HG03064 (cell line): ENCODE measurements around the gene CT47C1.

Experiments used
- ATAC-seq: cut with Tn5 transposase; IDR thresholded peaks from one replicate; pipeline ENCODE4 v1.9.1; 2021; ENCODE audit warnings: low read depth; ENCODE audit not compliant: unreplicated experiment

The CT47C1 gene

DNA sequence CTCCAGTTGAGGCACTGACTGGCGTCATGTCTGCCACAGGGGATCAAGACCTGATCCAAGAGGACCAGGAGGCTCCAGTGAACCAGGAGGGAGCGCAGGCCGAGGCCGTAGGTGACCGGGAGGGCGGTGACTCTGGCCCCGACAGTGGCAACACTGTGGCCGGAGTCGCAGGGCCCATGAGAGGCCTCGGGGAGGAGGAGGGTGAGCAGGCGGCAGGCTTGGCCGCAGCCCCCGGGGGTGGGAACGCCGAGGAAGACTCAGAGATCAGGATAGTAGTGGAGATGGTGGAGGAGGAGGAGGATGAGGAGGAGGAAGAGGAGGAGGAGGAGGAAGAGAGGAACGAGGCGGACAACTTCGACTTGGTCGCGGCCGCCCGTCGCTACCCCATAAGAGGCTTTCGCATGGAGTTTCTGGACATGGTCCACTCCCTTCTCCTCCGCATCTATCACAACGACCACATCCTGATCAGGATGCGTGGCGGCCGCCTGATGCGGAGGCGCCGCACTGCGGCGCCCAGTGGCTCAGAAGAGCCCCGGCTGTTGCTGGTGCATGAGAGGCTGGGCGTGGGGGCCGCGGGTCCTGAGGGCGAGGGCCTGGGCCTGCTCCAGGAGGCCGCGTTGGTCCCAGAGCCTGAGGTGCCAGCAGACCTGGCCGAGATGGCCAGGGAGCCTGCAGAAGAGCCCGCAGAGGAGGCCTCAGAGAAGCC is 560 bp downstream of the CT47C1 start:
- no peak for ATAC-seq

DNA sequence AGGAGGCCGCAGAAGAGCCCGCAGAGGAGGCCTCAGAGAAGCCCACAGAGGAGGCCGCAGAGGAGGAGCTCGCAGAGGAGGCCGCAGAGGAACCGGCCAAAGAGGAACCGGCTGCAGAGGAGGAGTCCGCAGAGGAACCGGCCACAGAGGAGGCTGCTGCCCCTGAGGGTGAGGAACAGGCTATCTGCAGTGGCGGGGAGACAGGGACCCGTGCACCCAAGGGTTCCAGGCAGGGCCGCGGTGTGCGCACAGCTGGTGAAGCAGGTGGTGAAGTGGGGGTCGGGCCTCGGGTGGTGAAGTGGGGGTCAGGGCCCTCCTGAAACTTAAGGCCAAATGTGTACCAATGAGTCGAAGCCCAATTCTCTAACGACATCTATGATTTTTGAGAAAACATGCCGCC is 1.1 kb downstream of the CT47C1 start:
- no peak for ATAC-seq

DNA sequence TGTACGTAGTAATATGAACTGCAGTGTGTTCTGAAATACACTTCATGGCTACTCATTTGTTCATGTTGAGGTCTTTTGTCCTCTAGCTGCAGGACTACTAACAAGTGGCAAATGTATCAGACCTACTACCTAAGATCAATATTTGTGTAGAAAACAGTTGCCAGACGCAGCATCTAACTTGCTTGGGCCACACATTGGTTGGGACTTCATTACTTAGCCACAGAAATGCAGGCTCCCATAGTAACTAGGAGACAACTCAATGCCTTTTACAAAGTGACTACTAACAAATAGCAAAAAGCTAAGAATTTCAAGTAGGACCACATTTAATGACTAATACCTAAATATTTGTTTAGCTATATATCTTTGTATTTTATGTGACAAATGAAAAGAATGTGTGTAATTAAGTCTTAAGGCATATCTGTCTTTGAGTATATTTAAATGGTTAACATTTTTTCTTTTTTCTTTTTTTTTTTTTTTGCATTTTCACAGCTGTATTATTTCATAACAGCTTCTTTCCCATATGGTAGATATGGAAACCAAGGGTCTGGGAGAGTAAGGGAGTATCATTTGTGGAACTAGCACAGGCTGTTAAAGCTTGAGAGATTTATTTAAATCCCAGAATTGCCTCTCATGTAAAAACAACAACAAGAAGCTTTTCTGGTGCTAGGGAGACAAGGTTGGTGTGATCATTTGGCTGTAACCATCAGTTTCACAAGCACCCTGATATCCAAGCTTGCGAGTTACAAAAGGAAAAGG is 2.7 kb downstream of the CT47C1 start:
- ATAC-seq: no peak

DNA sequence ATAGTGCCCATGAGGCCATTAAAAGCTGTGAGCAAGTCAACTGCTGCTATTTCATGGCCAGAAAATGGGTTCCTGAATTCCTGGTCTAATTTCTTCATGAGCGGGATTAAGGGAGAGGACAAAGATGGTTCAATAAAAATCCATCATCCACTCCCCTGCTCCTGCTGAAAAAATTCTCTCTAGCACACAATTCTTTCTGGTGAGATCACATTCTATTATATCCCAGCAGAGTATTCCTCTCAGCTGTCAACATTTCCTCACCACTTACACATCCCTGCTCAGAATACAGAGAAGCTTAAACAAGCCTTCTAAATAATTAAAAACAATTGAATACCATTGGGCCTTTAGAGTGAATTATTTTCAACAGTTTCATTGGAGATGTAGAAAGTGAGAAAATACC is 9.5 kb downstream of the CT47C1 start:
- no peak for ATAC-seq

DNA sequence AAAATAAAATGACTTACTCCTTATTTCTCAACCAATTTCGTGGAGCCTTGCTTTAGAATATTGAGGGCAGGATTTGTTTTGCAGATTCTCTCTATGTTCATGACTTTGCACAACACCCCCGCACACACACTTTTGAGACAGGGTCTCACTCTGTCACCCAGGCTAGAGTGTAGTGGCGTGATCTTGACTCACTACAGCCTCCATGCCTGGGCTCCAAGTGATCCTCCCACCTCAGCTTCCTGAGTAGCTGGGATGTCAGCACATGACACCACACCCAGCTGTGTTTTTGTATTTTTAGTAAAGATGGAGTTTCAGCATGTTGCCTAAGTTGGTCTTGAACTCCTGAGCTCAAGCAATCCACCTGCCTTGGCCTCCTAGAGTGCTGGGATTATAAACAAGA is 12.0 kb downstream of the CT47C1 start:
- no peak for ATAC-seq

DNA sequence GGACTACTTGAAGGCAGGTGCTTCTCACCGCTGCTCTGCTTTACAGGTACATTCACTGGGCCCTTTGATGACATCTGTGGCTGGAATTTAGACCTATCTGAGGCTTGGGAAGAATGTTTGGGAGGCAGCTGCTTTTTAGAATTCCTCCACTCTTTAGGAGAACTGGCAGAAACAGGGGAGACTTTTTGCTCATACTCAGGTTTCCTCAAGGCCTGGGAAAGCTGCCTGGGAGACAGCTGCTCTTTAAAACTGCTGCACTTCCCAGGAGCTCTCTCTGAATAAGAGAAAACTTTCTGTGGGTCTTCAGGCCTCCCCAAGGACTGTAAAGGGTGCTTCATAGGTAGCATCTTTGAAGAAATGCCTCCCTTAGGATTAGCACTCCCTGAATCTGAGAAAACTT is 14.3 kb downstream of the CT47C1 start:
- ATAC-seq: no peak

DNA sequence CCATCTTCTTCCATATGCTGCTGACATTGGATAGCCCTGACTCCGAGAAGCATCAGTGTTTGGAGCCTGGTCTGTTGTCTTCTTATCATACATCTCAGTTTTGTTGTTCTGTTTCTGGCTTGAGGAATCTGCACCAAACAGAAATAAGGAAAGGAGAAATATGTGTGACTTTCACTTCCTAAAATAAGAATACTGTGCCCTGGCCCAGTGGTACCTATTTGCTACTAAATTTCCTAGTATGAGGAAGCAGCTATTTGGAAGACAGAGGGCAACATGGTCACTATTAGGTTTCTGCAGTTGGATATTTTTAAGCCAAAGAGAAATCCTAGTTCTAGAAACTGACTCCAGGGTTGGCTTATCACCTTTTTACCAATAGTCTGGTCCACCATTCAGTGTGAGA is 16.8 kb downstream of the CT47C1 start:
- ATAC-seq: no peak

DNA sequence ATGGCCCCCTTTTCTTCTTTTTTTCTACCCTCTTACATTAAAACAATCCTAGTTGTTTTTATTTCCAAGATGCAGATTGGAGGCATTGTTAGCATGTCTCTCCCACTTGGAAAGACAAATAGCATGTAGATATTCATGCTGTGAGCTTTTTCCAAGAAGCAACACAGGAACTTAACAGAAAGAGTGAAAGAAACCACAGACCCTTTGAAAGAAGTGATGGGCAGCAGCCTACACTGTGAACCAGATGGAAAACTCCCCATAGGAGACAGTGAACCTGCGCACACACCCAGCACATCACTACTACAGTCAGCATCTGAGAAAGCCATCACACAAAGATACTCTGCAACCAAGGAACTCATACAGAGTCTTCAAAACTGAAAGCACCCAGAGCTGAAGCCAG is 17.8 kb downstream of the CT47C1 start:
- no peak for ATAC-seq

DNA sequence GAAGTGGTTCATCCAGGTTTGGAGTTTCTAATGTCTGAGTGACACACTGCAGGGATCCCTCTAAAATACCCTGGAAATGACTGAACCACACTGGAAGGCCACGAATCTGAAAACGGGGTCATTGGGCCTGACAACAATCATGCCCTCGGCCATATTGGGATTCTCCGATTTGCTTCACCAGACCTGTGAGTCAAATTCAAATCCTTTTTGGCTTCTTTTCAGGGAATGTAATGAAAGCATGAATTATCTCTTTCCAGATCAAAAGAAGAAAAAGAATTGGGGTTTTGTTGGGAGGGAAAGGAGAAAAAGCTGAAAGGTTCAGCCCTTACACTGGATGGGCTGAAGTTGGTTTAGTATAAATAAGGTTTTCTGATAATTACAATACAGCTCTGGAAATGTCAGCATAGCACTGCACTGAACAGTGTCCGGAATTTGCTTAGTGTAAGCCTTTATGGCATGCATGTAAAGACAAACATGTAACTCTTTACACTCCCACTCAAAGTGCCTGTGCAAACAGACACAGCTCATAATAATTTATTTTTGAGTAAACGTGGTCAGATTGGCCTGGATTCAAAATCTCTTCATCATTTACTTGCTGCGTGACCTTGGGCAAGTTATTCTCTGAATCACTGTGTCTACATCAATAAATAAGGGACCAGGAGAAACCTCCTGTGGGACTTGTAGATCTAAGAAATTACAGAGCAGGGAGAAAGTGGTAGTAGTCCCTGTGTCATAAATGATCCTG is 21.4 kb downstream of the CT47C1 start:
- no peak for ATAC-seq

DNA sequence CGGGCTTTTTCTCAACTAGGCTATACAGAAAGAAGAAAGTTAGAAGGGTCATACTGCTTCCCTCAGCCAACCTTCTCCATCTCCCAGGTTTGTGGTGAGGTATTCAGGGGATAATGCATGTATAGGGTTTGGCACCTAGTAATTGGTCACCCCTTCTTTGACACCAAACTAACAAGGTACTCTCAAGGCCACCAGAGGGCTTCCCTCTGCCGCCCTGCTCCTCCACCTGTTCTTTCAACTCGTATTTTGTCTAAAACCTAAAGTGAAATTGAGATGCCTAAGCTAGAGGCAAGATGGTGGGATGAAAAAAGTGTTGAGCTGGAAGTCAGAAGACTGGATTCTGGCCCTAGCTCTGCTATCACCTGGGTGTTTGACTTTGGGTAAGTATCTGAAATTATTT is 22.0 kb downstream of the CT47C1 start:
- no peak for ATAC-seq

DNA sequence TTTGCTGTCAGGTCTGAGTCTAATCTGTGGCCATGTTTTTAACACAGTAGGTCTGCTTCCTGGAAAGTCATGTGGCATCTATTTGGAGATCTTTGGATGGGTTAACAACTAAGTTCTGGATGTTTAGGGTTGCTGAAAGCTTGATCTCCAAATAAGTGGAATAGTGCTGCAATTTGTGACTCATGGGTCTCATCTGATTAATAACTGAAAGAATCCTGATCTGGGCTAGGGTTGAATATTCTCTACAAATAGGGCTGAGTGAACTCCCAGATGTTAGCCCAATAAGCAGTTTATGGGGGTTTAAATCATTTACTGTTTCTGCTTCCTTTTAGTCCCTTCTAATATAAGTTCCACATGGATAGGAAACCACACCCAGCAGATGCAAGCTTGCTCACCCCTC is 23.1 kb downstream of the CT47C1 start:
- ATAC-seq: no peak

DNA sequence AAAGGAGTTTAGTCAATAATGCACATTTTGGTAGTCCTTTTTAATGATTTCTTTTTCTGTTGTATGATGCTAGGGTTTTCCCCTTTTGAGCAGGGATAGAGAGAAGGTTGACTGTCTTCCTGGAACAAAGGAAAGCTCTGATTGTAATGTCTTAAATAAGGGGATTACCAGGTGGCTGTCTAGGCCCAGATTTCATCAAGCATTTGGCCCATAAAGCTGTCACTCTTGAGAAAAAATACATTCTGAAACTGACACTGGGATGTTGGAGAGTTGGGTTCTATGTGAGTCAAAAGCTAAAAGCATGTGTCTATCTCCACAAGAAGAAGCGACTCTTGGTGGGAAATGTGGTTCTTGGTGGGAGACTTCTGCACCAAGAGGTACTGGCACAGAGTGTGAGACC is 28.4 kb downstream of the CT47C1 start:
- ATAC-seq: no peak

DNA sequence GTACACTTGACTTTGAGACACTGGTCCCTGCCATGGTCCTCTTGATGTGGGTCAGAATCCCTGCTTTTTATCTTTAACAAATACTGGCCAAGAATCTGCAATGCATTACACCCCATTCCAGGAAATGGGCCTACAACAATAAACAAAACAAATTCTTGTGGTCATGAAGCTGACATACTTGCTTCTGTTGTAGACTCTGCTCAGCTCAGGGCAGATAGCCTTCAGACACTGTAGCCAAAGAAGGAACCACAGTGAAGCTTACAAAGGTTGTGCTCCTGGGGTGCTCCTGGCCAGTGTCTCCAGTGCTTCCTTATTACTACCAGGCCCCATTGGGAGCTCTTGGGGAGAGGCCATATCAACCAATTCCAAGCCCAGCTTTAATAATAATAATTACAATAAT is 33.0 kb downstream of the CT47C1 start:
- ATAC-seq: no peak

DNA sequence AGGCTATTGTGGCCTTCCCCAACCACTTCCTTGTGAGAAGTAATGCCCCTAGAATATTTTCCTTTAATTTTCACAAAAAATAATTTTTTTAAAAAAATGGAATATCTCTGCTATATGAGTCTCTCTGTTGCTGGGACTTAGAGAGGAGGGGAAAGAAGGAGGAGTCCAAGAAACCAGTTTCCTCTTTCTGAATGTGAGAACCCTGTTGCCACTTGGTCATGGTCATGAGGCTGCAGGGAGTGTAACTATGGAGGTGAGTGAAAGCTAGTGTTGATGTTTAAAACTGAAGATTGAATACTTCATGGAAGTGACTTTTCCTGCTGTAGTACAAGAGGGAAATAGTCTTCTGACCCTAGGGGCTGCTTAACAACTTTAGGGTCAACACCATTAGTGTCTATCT is 34.4 kb downstream of the CT47C1 start:
- no peak for ATAC-seq

DNA sequence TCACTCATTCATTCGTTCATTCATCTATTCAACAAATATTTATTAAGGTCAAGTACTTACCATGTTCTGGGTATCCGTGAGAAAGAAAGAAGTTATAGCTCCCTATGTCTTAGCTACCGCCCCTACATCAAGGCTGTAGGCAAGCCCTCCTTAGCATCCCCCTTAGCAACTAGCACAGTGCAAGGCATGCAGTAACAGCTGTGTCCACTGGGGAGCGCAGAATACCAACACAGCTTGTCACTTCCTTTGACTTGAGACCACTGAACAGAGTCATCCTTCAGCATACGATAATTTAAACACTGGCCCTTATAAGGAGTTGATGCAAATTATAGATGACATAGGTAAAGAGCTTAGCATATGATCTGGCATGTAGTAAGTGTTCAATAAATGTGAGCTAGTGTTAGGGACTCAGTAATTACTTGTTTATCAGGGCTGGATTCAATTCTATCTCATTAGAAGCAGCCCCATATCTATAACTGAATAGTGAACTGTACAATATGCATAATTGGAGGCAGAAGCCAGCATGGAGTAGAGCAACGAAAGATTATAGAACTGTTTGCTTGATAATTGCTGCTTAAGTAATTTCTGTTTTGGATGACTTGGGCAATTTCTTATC is 46.1 kb downstream of the CT47C1 start:
- peak; percentile 90 for ATAC-seq

DNA sequence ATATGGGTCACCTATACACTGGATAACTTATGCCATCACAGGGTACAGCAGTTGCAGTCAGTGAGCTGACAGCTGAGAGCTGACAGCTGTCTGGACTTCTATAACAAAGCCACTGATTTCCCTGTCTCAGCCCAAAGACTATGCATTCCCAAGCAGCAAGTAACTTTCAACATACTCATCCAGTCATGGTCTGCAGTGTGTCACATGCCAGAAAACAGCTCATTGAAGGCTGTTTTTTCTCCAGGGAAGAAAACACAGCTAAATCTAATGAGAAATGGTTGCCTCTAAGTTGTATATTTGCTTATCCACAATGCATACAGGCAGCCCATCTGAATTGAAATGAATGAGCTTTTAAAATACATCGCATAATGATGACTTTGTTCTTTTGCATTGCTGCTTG is 48.5 kb downstream of the CT47C1 start:
- no peak for ATAC-seq
